ENCODE measurements around the gene NTRK2. TPM values are rescaled to one million over a fixed set of nuclear protein-coding genes. Genes with fewer than 3 reads are reported as not detected.
"Not testable (repeated sequence)": the region's sequence is repeated elsewhere in the genome, so short reads cannot be mapped to it uniquely, and the experiment has no call there.

Gene NTRK2
- total RNA-seq, 6 experiments from 2014 or later: 0.18 to 0.49 (median 0.30) TPM

GRCh38 chr9:84898188-84898587 lies 228.7 kb downstream of the NTRK2 start:
- intact Hi-C loops (cut with DNase I): no loop called here
- ATAC-seq (no peak), DNase-seq (no peak)
- Histone ChIP-seq H3K9me3 (no peaks in the 10 kb centered on the region), H3K27ac (no peak overlapping the region), H3K36me3 (no peaks in the 10 kb centered on the region), H3K4me3 (no peak overlapping the region), H3K27me3 (no peaks in the 10 kb centered on the region), H3K4me1 (no peaks in the 10 kb centered on the region)
- no peak for TF ChIP-seq CTCF (IDR thresholded peaks at IDR 0.05)
- TF ChIP-seq POLR2A (IDR thresholded peaks at IDR 0.05): no peak
- WGBS (ENCODE audit: insufficient coverage, low coverage, low lambda C conversion rate, missing lambda C conversion rate): 23% methylated on average over 2 of the region's 2 CpGs

GRCh38 chr9:84898618-84899017 lies 229.1 kb downstream of the NTRK2 start:
- DNase-seq; H3K36me3 ChIP-seq; H3K4me3 ChIP-seq; intact Hi-C loops (cut with DNase I); H3K4me1 ChIP-seq; H3K9me3 ChIP-seq; H3K27ac ChIP-seq; ATAC-seq; H3K27me3 ChIP-seq: not testable (repeated sequence)
- 66% methylated on average over 6 of the region's 6 CpGs for WGBS (ENCODE audit: insufficient coverage, low coverage, low lambda C conversion rate, missing lambda C conversion rate)

GRCh38 chr9:84899326-84899725 lies 229.8 kb downstream of the NTRK2 start:
- WGBS (ENCODE audit: insufficient coverage, low coverage, low lambda C conversion rate, missing lambda C conversion rate): 86% methylated on average over 2 of the region's 2 CpGs
- no peak for ATAC-seq
- intact Hi-C loops (cut with DNase I): no loop called here

GRCh38 chr9:84900421-84900820 lies 230.9 kb downstream of the NTRK2 start:
- H3K4me1 ChIP-seq: no peaks in the 10 kb centered on the region
- no peaks in the 10 kb centered on the region for H3K9me3 ChIP-seq
- TF ChIP-seq POLR2A (IDR thresholded peaks at IDR 0.05) (no peak), CTCF (IDR thresholded peaks at IDR 0.05) (no peak)
- H3K36me3 ChIP-seq: no peaks in the 10 kb centered on the region
- H3K4me3 ChIP-seq: no peak overlapping the region
- ATAC-seq (no peak), DNase-seq (no peak)
- no peak overlapping the region for H3K27ac ChIP-seq
- 37% methylated on average over 2 of the region's 2 CpGs for WGBS (ENCODE audit: insufficient coverage, low coverage, low lambda C conversion rate, missing lambda C conversion rate)
- no peaks in the 10 kb centered on the region for H3K27me3 ChIP-seq
- intact Hi-C loops (cut with DNase I): no loop called here

More at GRCh38 chr9:84899326-84899725, 229.8 kb downstream of the NTRK2 start:
- Histone ChIP-seq H3K36me3 (no peaks in the 10 kb centered on the region), H3K4me1 (no peaks in the 10 kb centered on the region), H3K4me3 (no peak overlapping the region), H3K27me3 (no peaks in the 10 kb centered on the region), H3K9me3 (no peaks in the 10 kb centered on the region), H3K27ac (no peak overlapping the region)
- no peak for DNase-seq
- TF ChIP-seq POLR2A (IDR thresholded peaks at IDR 0.05) (no peak), CTCF (IDR thresholded peaks at IDR 0.05) (no peak)

- Histone ChIP-seq H3K9me3 (no peaks in the 10 kb centered on the region), H3K36me3 (no peaks in the 10 kb centered on the region), H3K27ac (no peak overlapping the region), H3K27me3 (no peaks in the 10 kb centered on the region), H3K4me1 (no peaks in the 10 kb centered on the region), H3K4me3 (no peak overlapping the region)
- intact Hi-C loops (cut with DNase I): no loop called here
- TF ChIP-seq CTCF (IDR thresholded peaks at IDR 0.05) (no peak), POLR2A (IDR thresholded peaks at IDR 0.05) (no peak)
- ATAC-seq (no peak), DNase-seq (no peak)
- WGBS (ENCODE audit: insufficient coverage, low coverage, low lambda C conversion rate, missing lambda C conversion rate): 25% methylated on average over 2 of the region's 2 CpGs
These were observed 234.4 kb downstream of the NTRK2 start for GRCh38 chr9:84903963-84904362.
